Activated CD8-positive, alpha-beta memory T cell treated with anti-CD3 and anti-CD28 coated beads, Interleukin-2, amount 50 U/mL, for 4 hours (primary cell): ENCODE data around the gene MRPL3.
"Not testable (repeated sequence)": the region's sequence is repeated elsewhere in the genome, so short reads cannot be mapped to it uniquely, and the experiment has no call there.

Source experiments
- DNase-seq: peaks from one replicate; pipeline ENCODE4 v3.0.0-alpha.2; 2020

MRPL3 gene

DNA sequence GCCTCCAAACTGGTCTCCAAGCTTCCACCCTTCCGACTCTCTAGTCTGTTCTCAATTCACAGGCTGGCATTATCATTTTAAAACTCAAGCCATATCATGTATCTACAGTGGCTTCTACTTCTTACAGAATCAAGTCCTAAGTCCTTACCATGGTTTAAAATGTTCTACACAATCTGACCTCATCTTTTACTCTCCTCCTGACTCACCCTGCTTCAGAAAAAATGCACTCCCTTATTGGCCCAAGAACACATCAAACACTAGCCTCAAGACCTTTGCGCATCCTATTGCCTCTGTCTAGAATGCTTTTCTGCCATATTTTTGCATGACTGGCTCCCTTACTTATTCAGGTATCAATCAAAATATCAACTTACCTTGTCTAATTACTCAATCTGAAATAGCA, 11.0 kb downstream of the MRPL3 start:
- no peak for DNase-seq

DNA sequence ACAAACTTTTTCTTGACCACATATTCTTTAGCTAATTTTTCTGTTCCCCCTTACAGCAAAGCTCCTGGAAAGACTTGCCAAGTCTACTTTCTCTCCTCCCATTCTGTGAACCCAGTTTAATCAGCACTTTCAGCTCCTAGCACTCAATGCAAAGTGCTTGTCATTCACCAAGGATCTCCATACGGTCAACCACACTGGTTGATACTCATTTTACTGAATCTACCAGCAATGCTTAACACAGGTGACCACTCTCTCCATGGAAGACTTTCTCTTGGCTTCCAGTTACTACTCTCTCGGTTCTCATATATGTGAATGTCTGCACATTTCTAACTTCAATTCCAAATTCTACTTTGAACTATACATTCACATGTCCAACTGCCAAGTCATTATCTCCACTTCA, 11.7 kb downstream of the MRPL3 start:
- no peak for DNase-seq

GRCh38 chr3:131486545-131486944, 16.2 kb downstream of the MRPL3 start:
- DNase-seq = not testable (repeated sequence)

- no peak for DNase-seq
These were observed 17.7 kb downstream of the MRPL3 start for GRCh38 chr3:131485119-131485518.

DNA sequence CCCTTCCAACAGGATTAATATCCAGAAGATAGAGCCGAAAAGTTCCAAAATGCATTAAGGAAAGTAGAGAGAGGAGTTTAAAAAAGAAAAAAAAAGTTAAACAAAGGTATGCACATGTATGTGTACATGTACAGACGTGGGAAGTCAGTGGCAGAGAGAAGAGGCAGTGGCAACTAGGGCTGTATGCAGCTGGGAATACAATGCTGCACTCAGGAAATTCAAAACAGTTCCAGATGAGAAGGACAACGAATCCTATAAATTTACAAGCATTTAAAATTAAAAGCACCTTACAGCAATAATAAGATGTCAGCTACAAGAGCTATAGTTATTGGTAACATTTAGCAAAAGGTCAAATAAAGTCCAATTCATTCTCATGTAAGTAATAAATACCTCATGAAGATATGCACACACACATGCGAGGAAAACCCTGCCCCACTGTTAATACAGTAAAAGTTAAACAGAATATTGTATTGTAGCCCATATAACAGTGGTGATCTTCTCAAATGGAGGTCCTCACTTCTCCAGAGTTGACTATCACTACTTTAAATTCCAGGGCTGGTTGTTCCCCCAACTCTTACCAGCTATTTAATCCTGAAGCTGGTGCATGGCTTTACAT, 18.2 kb downstream of the MRPL3 start:
- DNase-seq = no peak

GRCh38 chr3:131480116-131480515, 22.7 kb downstream of the MRPL3 start:
- DNase-seq = no peak

GRCh38 chr3:131477813-131478212, 25.0 kb downstream of the MRPL3 start:
- no peak for DNase-seq

- no peak for DNase-seq
These were observed 28.7 kb downstream of the MRPL3 start for GRCh38 chr3:131474115-131474514.

DNA sequence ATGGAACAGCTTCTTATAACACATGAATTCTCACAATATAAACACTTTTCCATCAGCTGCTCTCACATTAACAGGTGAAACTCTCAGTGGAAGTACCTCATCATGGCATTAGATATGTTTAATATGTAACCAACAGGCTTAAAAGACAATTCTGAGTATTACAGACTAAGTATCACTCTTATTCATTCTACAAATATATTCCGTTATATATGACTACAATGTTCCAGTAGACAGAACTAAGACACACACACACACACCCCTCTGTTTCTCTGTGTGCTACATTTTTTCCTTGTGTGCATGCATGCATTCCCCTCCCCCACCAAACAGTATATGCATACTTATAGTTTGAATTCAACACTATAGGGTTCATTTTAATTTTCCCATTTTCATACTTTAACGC, 32.4 kb downstream of the MRPL3 start:
- no peak for DNase-seq

DNA sequence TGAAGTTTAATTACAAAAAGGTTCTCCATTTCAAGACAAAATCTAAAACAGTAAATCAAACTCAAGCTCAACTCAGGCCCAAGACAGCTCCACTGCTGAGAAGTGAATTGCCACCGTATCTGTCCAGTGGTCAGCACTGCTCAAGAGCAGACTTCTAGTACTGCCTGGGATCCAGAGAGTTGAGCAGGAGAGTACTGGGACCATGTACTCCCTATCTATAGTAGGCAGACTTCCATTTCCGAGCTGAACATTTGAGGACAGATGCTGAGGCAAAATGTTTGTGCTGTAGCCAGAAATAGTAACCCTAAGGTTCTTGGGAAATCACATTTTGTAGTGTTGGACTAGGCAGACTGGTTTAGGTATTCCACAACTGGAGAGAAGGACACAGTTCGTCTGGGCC, 44.1 kb downstream of the MRPL3 start:
- no peak for DNase-seq

GRCh38 chr3:131457220-131457619, 45.6 kb downstream of the MRPL3 start:
- DNase-seq = no peak

DNA sequence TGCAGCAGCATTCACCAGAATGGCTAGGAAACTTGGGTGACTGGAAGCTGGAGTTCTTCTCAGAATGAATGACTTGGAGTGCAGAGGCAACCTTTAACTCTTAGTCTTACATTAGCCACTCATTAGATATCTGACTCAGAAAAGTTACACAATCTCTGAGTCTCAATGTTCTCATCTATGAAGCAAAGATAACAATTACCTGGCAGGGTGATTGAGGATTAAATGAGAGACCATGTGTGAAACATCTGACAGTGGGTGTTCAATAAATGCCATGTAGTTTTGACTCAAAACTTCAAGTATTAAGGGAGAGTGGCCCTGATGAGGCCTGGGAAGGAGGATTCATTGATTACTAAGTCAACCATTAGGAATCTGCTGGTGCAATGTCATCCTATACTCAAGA, 48.3 kb downstream of the MRPL3 start:
- DNase-seq = no peak

DNA sequence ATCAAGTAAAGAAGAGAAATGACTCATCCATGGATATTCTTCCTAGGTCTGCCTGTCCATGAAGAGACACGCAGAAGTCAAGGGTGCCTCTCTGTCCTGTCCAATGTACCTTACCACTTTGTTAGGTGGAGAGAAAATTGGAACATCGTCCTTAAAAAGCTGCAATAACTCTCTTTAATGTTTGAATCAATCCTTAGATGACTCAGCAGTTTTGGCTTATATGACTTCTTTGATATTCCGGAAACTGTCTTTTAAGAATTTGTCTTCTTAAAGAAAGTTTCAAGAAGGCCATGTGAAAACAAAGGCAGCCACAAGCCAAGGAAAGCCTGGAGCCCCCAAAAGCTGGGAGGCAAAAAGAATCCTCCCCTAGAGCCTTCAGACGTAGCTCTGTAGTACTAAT, 49.2 kb downstream of the MRPL3 start:
- no peak for DNase-seq

- no peak for DNase-seq
These were observed 55.4 kb downstream of the MRPL3 start for GRCh38 chr3:131447349-131447748.

- no peak for DNase-seq
These were observed 58.6 kb downstream of the MRPL3 start for GRCh38 chr3:131444180-131444579.

GRCh38 chr3:131439084-131439483, 63.7 kb downstream of the MRPL3 start:
- DNase-seq = no peak

GRCh38 chr3:131435000-131435399, 67.8 kb downstream of the MRPL3 start:
- DNase-seq = no peak

- no peak for DNase-seq
These were observed 70.3 kb downstream of the MRPL3 start for GRCh38 chr3:131432441-131432840.

DNA sequence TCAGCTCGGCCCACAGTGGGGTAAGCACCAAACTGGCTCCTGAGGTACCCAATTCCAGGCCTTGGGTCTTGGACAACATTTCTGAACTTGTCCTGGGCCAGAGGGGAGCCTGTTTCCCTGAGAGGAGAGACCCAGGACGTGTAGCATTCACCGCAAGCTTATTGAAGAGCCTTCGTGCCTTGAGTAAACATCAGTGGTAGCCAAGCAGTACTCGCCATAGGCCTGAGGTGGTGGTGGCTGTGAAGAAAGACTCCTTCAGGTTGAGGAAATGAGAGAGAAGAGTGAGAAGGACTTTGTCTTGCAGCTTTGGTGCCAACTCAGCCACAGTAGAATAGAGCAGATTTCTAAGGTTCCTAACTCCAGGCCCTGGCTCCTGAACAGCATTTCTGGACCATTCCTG, 71.0 kb downstream of the MRPL3 start:
- no peak for DNase-seq

- no peak for DNase-seq
These were observed 75.5 kb downstream of the MRPL3 start for GRCh38 chr3:131427226-131427625.

DNA sequence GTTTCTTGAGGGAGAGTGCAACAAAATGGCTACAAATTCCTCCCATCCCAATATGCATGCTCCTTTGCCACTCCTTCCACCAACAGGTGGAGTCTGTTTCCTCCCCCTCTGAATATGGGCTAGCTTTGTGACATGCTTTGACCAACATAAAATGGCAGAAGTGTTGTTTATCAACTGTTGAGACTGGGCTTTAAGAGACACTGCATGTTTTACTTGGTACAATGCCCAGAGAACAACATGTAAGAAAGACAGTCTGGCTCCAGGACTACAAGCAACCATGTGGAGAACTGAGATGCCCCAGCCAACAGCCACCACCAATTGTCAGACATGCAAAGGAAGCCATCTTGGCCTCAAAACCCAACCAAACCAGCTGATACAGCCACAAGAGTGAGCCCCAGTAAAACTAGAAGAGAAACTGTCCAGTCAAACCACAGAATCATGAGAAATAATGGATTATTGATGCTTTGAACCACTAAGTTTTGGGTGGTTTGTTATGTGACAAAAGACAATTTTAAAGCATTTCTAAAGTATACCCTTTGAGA, 80.7 kb downstream of the MRPL3 start:
- no peak for DNase-seq

GRCh38 chr3:131421301-131421700, 81.5 kb downstream of the MRPL3 start:
- DNase-seq = no peak

- no peak for DNase-seq
These were observed 85.0 kb downstream of the MRPL3 start for GRCh38 chr3:131417751-131418150.
